ENCODE results near the gene PSMB4.
"Not testable (repeated sequence)": the region's sequence is repeated elsewhere in the genome, so short reads cannot be mapped to it uniquely, and the experiment has no call there.

Gene PSMB4

DNA sequence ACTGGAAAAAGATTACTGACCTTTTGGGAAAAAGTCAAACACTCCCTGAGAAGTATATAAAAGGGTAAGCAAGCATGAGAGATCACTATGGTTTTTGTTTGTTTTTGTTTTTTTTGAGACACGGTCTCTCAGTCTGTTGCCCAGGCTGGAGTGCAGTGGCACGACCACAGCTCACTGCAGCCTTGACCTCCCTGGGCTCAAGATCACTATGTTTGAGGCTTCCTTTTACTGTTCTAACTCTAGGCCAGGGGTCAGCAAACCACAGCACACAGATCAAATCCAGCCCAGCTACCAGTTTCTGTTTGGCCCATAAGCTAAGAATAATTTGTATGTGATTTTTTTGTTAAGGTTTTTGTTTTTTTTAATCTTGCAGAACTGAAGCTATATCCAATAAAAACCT is 25.7 kb downstream of the PSMB4 start:
- no peak for DNase-seq

DNA sequence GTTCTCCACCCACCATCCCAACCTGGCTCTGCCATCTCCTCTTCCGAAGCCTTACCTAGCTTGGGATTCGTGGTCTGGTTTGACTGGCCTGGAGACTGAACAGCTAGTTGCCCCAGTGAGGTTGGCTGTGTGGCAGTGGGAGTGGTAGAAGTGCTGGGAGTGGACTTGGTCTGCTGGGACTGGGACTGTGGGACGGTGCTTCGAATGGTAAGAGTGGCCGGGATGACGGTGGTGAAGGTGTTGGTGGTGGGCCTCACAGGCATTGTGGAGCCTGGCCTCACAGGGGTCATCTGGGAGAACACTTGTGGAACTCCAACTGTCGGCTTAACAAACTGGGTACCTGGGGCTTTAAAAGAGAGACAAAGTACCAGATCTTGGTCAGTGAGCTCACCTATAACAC is 28.7 kb downstream of the PSMB4 start:
- no peak for DNase-seq
- in situ Hi-C loops (cut with MboI; ENCODE audit: low pct_unique_long_range_greater_than_20kb, low sequenced_read_pairs), result no loop called here

More for the DNA sequence above, 25.7 kb downstream of the PSMB4 start:
- in situ Hi-C loops (cut with MboI; ENCODE audit: low pct_unique_long_range_greater_than_20kb, low sequenced_read_pairs), result no loop called here

DNA sequence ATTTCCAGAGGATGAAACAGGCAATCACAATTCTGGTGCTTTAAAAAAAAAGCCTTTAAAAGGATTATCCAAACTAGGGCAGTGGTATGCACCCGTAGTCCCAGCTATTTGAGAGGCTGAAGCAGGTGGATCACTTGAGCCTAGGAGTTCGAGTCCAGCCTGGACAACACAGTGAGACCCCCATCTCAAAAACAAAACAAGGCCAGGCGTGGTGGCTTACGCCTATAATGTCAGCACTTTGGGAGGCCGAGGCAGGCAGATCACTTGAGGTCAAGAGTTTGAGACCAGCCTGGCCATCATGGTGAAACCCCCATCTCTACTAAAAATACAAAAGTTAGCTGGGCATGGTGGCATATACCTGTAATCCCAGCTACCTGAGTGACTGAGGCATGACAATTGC is 34.5 kb downstream of the PSMB4 start:
- DNase-seq; in situ Hi-C loops (cut with MboI; ENCODE audit: low pct_unique_long_range_greater_than_20kb, low sequenced_read_pairs): not testable (repeated sequence)

DNA sequence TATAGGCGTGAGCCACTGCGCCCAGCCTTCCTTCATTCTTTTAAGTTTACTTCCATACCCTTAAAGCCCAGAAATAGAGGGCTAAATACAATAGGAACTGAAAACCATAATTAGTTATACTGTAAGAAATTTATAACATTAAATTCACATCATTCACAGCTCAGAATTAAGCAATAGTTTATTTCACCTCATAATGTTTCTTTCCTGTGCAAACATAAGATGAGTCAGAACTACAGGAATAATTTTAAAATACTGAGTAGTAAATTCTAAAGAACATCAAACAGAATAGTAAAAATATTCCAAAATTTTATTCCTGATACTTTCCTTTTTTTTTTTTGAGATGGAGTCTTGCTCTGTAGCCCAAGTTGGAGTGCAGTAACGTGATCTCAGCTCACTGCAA is 35.8 kb downstream of the PSMB4 start:
- no peak for DNase-seq
- in situ Hi-C loops (cut with MboI; ENCODE audit: low pct_unique_long_range_greater_than_20kb, low sequenced_read_pairs), result no loop called here

DNA sequence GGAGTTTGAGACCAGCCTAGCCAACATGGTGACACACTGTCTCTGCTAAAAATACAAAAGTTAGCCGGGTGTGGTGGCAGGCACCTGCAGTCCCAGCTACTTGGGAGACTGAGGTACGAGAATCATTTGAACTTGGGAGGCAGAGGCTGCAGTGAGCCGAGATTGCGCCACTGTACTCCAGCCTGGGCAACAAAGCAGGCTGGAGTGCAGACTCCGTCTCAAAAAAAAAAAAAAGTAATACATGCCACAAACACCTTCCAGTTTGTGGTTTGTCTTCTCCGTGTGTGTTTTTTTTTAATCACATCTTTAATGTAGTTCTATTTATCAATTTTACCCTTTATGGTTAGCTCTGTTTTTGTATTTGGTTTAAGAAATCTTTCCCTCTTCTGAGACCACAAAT is 37.6 kb downstream of the PSMB4 start:
- no peak for DNase-seq
- in situ Hi-C loops (cut with MboI; ENCODE audit: low pct_unique_long_range_greater_than_20kb, low sequenced_read_pairs), result no loop called here

DNA sequence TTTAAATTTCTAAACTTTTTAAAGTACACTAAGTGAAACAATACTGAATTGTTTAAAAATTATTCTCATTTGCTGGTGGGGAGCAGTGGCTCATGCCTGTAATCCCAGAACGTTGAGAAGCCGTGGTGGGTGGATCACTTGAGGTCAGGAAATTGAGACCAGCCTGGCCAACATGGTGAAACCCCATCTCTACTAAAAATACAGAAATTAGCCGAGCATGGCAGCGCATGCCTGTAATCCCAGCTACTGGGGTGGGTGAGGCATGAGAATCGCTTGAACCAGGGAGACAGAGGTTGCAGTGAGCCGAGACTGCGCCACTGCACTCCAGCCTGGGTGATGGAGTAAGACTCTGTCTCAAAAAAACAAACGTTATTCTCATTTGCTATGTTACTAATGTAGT is 38.0 kb downstream of the PSMB4 start:
- in situ Hi-C loops (cut with MboI; ENCODE audit: low pct_unique_long_range_greater_than_20kb, low sequenced_read_pairs), result not testable (repeated sequence)

DNA sequence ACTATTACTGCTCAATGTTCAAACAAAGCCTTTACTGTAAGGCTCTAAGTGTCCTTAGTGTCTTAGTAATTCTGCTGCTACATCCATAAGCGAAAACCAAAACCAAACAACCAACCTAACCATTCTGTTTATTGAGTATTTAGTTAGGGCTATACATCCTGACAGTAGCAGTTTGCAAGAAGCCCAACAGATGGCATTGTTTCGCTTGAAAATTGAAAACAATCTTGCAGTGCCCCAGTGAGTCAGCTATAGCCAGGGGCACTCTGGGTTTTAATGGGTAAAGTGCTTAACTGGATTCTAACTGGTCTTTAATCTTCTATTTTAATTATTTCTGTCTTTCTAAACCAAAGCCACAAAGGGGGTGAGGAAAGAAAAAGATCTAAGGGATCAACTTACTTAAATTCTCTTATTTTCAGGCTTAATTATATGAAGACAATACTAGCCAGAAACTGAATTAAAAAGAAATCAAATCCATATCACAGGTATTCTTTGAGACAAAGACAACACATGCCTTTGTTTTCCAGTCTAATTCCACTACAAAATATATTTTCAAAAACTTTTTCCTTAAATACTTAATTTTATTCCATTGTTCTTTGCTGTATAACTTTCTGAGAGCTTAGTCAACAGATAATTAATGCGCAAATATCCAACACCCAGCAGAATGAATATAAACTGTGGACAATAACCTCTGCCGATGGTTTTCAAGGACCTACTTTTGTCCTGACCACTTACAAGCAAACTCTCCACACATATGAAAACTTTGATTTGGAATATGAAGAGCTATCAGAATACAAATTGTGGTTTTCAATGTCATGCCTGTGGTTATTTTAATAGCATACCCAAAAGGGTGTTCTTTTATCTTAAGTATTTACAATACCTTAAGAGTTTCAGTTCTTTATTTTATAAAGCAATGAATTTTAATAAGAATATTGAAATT is 44.7 kb downstream of the PSMB4 start:
- DNase-seq, result peak; percentile 80
- in situ Hi-C loops (cut with MboI; ENCODE audit: low pct_unique_long_range_greater_than_20kb, low sequenced_read_pairs), result no loop called here

More for the DNA sequence above, 38.0 kb downstream of the PSMB4 start:
- not testable (repeated sequence) for DNase-seq

DNA sequence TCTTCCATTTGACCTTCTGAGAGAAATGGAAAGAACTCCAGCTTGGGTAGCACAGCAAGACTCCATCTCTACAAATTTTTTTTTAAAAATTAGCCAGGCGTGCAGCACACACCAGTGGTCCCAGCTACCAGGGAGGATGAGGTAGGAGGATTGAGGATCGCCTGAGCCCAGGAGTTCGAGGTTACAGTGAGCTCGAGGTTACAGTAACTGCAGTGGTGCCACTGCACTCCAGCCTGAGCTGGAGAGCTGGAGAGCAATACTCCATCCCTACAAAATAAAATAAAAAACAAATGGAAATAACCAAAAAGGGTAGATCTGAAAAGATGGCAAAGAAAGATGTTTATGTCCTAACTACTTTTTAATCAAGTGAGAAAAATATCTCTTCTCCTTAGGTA is 45.4 kb downstream of the PSMB4 start:
- DNase-seq, result no peak
- in situ Hi-C loops (cut with MboI; ENCODE audit: low pct_unique_long_range_greater_than_20kb, low sequenced_read_pairs), result no loop called here

DNA sequence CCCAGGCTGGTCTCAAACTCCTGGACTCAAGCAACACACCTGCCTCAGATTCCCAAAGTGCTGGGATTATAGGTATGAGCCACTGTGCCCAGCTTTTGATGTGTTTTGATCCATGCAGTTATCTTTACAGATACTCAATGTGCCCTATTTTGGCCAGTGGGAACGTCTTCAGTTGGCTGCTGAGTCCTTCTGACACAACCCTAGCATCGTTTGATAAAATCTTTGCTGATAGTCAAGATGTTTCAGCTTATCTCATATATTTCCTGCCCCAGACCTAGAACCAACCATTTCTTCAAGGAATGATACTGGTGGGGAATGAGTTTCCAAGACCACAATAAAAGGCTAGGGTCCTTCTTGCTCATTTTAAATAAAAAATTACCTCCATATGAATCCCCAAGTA is 48.3 kb downstream of the PSMB4 start:
- in situ Hi-C loops (cut with MboI; ENCODE audit: low pct_unique_long_range_greater_than_20kb, low sequenced_read_pairs), result no loop called here
- no peak for DNase-seq

All from KBM-7 (cell line).